ENCODE measurements around the gene RAB12. TPM values are rescaled to one million over a fixed set of nuclear protein-coding genes. Genes with fewer than 3 reads are reported as not detected.

RAB12 gene
- total RNA-seq, 1 experiment from 2014 or later, result 52.9 TPM

DNA sequence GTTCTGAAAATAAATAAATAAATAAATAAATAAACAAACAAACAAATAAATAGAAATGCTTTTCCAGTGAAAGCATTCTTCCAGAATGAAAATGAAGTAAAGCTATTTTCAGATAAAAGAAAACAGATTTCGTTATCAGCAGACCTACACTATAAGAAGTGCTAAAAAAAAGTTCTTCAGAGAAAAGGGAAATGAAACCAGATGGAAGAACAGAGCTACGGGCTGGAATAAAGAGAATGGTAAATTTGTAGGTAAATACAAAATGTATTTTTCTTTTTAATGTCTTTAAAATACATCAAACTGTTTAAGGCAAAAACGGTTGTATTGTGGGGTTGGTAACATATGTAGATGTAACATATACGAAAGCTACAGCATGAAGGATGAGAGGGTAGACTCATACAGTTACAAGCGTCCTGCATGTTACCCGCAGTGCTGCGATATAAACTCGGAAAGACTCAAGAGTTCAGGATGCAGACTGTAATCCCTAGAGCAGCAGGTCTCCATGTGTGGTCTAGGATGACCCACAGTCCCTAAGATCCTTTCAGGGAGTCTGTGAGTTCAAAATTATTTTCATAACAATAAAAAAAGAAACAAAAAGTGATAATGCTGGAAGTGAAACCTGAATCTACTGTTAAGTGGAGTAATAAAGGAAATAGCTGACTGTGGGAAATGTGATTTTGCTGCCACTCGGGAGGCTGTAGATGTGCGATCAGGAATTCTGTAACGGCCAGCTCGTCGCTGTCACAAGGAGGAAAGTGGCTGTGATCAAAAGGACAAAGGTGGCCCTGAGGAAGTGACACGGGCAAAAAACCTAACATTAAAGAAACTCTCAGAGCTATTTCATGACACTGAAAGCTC is 5.3 kb upstream of the RAB12 start:
- Histone ChIP-seq H3K4me3 (peak overlapping the region; percentile 9; the same call in 1 of the 2 replicates), H3K27ac (no peak overlapping the region), H3K4me1 (no peaks in the 10 kb centered on the region), H3K9me3 (replicated peaks) (no peaks in the 10 kb centered on the region), H3K36me3 (no peaks in the 10 kb centered on the region), H3K27me3 (no peaks in the 10 kb centered on the region)
- peak; percentile 6 to 26 for DNase-seq

GRCh38 chr18:8605974-8606373 is 3.3 kb upstream of the RAB12 start:
- H3K27me3 ChIP-seq, result no peaks in the 10 kb centered on the region
- no peaks in the 10 kb centered on the region for H3K36me3 ChIP-seq
- H3K27ac ChIP-seq, result no peak overlapping the region
- H3K4me1 ChIP-seq, result no peaks in the 10 kb centered on the region
- H3K4me3 ChIP-seq, result no peak overlapping the region
- H3K9me3 ChIP-seq (replicated peaks), result no peaks in the 10 kb centered on the region
- no peak for DNase-seq

DNA sequence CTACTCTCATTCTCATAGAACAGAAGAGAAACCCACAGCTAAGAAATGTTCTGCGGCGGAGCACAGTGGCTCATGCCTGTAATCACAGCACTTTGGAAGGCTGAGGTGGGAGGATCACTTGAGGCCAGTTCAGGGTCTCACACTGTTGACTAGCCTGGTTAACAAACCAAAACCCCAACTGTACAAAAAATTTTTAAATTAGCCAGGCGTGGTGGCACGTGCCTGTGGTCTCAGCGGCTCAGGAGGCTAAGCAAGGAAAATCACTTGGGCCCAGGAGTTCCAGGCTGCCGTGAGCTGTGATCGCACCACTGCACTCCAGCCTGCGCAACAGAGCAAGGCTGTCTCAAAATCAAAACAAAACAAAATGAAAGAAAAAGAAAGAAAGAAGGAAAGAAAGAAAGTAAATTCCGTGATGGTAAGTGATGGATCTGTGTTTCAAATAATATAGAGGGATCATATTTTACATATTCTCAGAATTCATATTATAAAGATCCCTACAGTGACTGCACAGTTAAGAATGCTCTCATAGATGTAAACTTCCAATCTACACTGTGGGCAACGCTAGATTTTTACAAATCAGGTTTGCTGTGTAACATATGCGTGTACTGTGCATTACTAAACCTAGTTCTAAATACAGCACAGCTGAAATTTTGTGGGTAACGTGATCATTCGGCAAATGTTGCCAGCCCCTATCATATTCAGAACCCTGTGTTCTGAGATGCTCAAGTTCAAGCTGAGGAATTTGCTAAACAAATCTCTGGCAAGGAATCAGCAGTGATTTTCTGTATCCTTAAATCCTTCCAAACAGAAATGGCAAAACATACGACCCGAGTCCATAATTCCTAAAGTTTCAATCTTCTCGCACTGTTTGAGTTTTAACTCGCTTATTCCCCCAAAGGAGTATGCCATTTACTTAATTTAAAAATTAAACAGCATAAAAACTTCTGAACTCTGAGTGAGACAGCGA is 1.2 kb upstream of the RAB12 start:
- Histone ChIP-seq H3K36me3 (no peaks in the 10 kb centered on the region), H3K4me1 (no peaks in the 10 kb centered on the region), H3K27ac (no peak overlapping the region), H3K4me3 (peak overlapping the region; percentile 74), H3K27me3 (no peaks in the 10 kb centered on the region), H3K9me3 (replicated peaks) (no peaks in the 10 kb centered on the region)
- DNase-seq, result peak; percentile 5 to 9

DNA sequence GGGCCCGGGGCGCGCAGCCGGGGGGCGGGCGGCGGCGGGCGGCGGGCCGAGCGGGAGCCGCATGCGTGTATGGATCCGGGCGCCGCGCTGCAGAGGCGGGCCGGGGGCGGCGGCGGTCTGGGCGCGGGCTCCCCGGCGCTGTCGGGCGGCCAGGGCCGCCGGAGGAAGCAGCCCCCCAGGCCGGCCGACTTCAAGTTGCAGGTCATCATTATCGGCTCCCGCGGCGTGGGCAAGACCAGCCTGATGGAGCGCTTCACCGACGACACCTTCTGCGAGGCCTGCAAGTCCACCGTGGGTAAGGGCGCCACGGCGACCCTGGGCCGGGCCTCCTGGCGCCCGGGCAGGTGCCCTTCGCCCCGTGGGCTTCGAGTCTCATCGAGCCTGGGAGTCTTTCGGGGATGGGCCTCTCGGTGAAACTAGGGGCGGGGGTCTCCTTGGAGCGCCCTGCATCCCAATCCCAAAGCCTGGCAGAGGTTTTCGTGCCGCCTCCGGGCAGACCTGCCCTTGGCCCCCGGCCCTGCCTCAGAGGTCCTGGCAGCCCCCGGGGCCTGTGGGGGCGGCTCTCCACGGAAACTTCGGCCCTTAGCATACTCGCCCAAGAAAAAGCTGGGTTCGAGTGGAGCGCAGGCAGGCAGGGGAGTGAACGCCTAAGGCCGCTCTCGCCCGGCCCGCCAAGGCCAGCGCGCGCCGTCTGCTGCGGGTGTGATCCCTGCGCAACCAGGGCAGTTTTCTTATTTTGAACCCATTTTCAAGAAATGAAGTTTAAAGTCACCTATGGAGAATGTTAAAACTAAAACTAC is 622 bp downstream of the RAB12 start:
- DNase-seq, result peak in 1 of 2 experiments; percentile 6
- no peaks in the 10 kb centered on the region for H3K9me3 ChIP-seq (replicated peaks)
- H3K27ac ChIP-seq, result no peak overlapping the region; the same call in 1 of the 2 replicates
- H3K4me1 ChIP-seq, result no peaks in the 10 kb centered on the region
- no peaks in the 10 kb centered on the region for H3K36me3 ChIP-seq
- H3K4me3 ChIP-seq, result peak overlapping the region; percentile 74
- H3K27me3 ChIP-seq, result no peaks in the 10 kb centered on the region

DNA sequence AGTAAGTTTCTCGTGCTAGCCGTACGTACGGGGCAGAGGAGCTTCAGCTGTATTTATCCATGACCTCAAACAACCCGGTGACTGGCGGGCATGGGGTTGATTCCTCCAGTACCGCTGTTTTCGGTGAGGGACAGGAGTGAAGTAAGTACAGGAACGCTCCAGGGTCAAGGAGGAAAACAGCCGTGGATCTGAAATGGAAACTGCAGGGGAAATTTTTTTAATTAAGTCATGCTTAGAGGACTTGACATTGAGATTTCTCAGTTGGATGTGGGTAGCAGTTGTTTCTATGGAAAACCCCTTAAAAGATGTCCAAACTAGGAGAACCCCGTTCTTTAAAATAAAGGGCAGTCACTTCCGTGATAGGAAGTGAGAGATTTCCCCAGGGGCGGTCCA is 1.2 kb downstream of the RAB12 start:
- Histone ChIP-seq H3K36me3 (no peaks in the 10 kb centered on the region), H3K27me3 (no peaks in the 10 kb centered on the region), H3K4me3 (peak overlapping the region; percentile 74), H3K4me1 (no peaks in the 10 kb centered on the region), H3K27ac (no peak overlapping the region), H3K9me3 (replicated peaks) (no peaks in the 10 kb centered on the region)
- peak in 1 of 2 experiments; percentile 2 for DNase-seq

- H3K4me3 ChIP-seq, result no peak overlapping the region
- no peaks in the 10 kb centered on the region for H3K27me3 ChIP-seq
- H3K4me1 ChIP-seq, result no peaks in the 10 kb centered on the region
- no peaks in the 10 kb centered on the region for H3K9me3 ChIP-seq (replicated peaks)
- DNase-seq, result no peak
- no peak overlapping the region for H3K27ac ChIP-seq
- no peaks in the 10 kb centered on the region for H3K36me3 ChIP-seq
These were observed 2.8 kb downstream of the RAB12 start for GRCh38 chr18:8611916-8612576.

- no peaks in the 10 kb centered on the region for H3K27me3 ChIP-seq
- DNase-seq, result no peak
- H3K4me3 ChIP-seq, result no peak overlapping the region
- no peaks in the 10 kb centered on the region; the same call in 1 of the 2 replicates for H3K36me3 ChIP-seq
- H3K27ac ChIP-seq, result no peak overlapping the region
- H3K4me1 ChIP-seq, result no peaks in the 10 kb centered on the region
- no peaks in the 10 kb centered on the region for H3K9me3 ChIP-seq (replicated peaks)
These were observed 5.6 kb downstream of the RAB12 start for GRCh38 chr18:8614875-8615274.

DNA sequence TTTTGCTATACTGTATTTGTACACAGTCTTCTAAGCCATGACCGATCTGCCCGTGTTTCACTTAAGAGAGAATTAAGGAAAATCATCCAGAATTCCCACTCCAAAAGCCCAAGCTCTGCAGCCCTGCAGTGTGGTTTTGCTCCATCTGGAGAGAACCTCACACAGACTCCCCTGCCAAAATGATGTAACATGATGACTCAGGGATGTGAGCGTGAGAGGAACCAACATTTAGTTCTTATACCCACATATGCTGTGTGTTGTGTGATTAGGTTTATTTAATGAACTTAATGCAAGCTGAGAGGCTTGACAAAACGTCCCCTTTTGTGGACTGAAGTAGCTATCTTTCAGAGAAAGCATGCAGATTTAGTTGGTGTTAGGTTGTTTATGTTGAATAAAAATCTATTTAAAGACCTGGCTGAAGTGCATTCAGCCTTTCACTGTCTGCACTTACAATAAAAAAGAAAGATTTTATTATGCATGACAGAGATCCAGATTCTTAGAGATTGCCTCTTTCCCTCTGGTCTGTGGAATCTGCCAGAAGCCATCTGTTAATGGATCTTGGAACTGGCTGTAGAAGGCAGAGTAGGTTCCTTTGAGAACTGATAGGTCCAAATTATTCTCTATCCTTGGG is 6.3 kb downstream of the RAB12 start:
- H3K36me3 ChIP-seq, result no peaks in the 10 kb centered on the region; the same call in 1 of the 2 replicates
- H3K9me3 ChIP-seq (replicated peaks), result no peaks in the 10 kb centered on the region
- peak in 1 of 2 experiments; percentile 11 for DNase-seq
- no peaks in the 10 kb centered on the region for H3K4me1 ChIP-seq
- H3K27me3 ChIP-seq, result no peaks in the 10 kb centered on the region
- H3K27ac ChIP-seq, result no peak overlapping the region
- H3K4me3 ChIP-seq, result no peak overlapping the region

DNA sequence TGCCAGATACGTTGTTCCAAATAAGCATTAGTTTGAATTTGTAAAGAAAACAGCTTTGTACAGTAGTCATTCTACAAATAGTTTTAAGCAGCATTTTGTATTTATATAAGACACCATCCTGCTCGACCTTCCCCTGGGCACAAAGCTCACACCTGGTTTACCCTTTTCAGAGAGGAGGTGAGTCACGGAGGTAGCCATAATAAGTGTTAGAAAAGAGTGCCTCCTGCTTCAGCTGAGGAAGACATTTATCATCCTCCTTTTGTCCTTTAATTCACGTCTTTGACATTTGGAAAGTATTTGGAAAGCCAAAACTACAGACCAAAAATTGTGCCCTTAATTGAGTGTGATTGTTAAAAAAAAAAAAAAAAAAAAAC is 6.8 kb downstream of the RAB12 start:
- Histone ChIP-seq H3K27me3 (no peaks in the 10 kb centered on the region), H3K4me1 (no peaks in the 10 kb centered on the region), H3K27ac (no peak overlapping the region), H3K9me3 (replicated peaks) (no peaks in the 10 kb centered on the region), H3K36me3 (no peaks in the 10 kb centered on the region; the same call in 1 of the 2 replicates), H3K4me3 (no peak overlapping the region)
- no peak for DNase-seq

DNA sequence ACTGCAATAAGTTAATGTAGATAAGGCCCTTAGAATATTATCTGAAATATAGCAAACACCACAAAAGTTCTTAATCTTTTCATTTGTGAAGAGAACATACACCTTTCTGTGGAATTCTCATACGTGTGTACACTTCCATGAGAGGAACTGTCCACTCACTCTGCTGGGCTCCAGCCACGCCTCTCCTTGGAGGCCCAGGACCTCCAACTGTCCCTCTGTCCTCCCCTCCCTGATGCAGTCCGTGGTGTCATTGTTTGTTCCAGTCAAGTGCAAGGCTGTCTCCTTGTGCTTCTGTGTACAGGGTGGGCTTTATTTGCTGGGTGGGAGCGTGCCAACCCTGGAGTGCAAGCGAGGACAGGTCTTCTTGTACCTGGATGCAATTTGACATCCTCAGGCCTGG is 8.7 kb downstream of the RAB12 start:
- no peak overlapping the region for H3K27ac ChIP-seq
- no peaks in the 10 kb centered on the region for H3K27me3 ChIP-seq
- no peak overlapping the region for H3K4me3 ChIP-seq
- no peaks in the 10 kb centered on the region for H3K4me1 ChIP-seq
- no peaks in the 10 kb centered on the region for H3K9me3 ChIP-seq (replicated peaks)
- no peaks in the 10 kb centered on the region; the same call in 1 of the 2 replicates for H3K36me3 ChIP-seq
- no peak for DNase-seq

- Histone ChIP-seq H3K4me1 (no peaks in the 10 kb centered on the region), H3K9me3 (replicated peaks) (no peaks in the 10 kb centered on the region), H3K27me3 (no peaks in the 10 kb centered on the region), H3K36me3 (no peaks in the 10 kb centered on the region; the same call in 1 of the 2 replicates), H3K4me3 (no peak overlapping the region), H3K27ac (no peak overlapping the region)
- DNase-seq, result no peak
These were observed 9.8 kb downstream of the RAB12 start for GRCh38 chr18:8619041-8619440.

- H3K4me3 ChIP-seq, result no peak overlapping the region
- no peaks in the 10 kb centered on the region for H3K9me3 ChIP-seq (replicated peaks)
- H3K27me3 ChIP-seq, result no peaks in the 10 kb centered on the region
- no peaks in the 10 kb centered on the region for H3K4me1 ChIP-seq
- no peaks in the 10 kb centered on the region; the same call in 1 of the 2 replicates for H3K36me3 ChIP-seq
- no peak overlapping the region for H3K27ac ChIP-seq
- DNase-seq, result no peak
These were observed 10.8 kb downstream of the RAB12 start for GRCh38 chr18:8619835-8620577.

GRCh38 chr18:8620845-8621244 is 11.6 kb downstream of the RAB12 start:
- Histone ChIP-seq H3K36me3 (no peaks in the 10 kb centered on the region; the same call in 1 of the 2 replicates), H3K4me1 (no peaks in the 10 kb centered on the region), H3K9me3 (replicated peaks) (no peaks in the 10 kb centered on the region), H3K27me3 (no peaks in the 10 kb centered on the region), H3K27ac (no peak overlapping the region), H3K4me3 (no peak overlapping the region)
- DNase-seq, result no peak
